ENCODE data around the gene FRMD6. TPM values are rescaled to one million over a fixed set of nuclear protein-coding genes. Genes with fewer than 3 reads are reported as not detected.
"Not testable (repeated sequence)": the region's sequence is repeated elsewhere in the genome, so short reads cannot be mapped to it uniquely, and the experiment has no call there.

Gene FRMD6
- total RNA-seq, 1 experiment from 2014 or later: 1.5 TPM

GRCh38 chr14:51626788-51627187 lies 24.9 kb upstream of the FRMD6 start:
- in situ Hi-C loops (cut with HindIII; ENCODE audit: low sequenced_read_pairs): no loop called here
- no peak for DNase-seq (ENCODE audit: low spot score)

- in situ Hi-C loops (cut with HindIII; ENCODE audit: low sequenced_read_pairs): no loop called here
- no peak for DNase-seq (ENCODE audit: low spot score)
Observed at GRCh38 chr14:51627313-51627712, 24.4 kb upstream of the FRMD6 start.

GRCh38 chr14:51628238-51628637 lies 23.5 kb upstream of the FRMD6 start:
- in situ Hi-C loops (cut with HindIII; ENCODE audit: low sequenced_read_pairs): no loop called here
- DNase-seq (ENCODE audit: low spot score): no peak

GRCh38 chr14:51630987-51631386 lies 20.7 kb upstream of the FRMD6 start:
- in situ Hi-C loops (cut with HindIII; ENCODE audit: low sequenced_read_pairs): no loop called here
- no peak for DNase-seq (ENCODE audit: low spot score)

- DNase-seq (ENCODE audit: low spot score); in situ Hi-C loops (cut with HindIII; ENCODE audit: low sequenced_read_pairs): not testable (repeated sequence)
Observed at GRCh38 chr14:51633298-51633697, 18.4 kb upstream of the FRMD6 start.

GRCh38 chr14:51636109-51636508 lies 15.6 kb upstream of the FRMD6 start:
- in situ Hi-C loops (cut with HindIII; ENCODE audit: low sequenced_read_pairs): no loop called here
- no peak for DNase-seq (ENCODE audit: low spot score)

- in situ Hi-C loops (cut with HindIII; ENCODE audit: low sequenced_read_pairs): no loop called here
- DNase-seq (ENCODE audit: low spot score): no peak
Observed at GRCh38 chr14:51638071-51638944, 13.4 kb upstream of the FRMD6 start.

- in situ Hi-C loops (cut with HindIII; ENCODE audit: low sequenced_read_pairs): no loop called here
- no peak for DNase-seq (ENCODE audit: low spot score)
Observed at GRCh38 chr14:51639668-51640316, 11.9 kb upstream of the FRMD6 start.

- no peak for DNase-seq (ENCODE audit: low spot score)
Observed at GRCh38 chr14:51643140-51643539, 8.6 kb upstream of the FRMD6 start.

GRCh38 chr14:51644217-51644933 lies 7.3 kb upstream of the FRMD6 start:
- in situ Hi-C loops (cut with HindIII; ENCODE audit: low sequenced_read_pairs): no loop called here

More at GRCh38 chr14:51643140-51643539, 8.6 kb upstream of the FRMD6 start:
- in situ Hi-C loops (cut with HindIII; ENCODE audit: low sequenced_read_pairs): no loop called here

GRCh38 chr14:51648296-51648695 lies 3.4 kb upstream of the FRMD6 start:
- DNase-seq (ENCODE audit: low spot score): peak; percentile 3
- in situ Hi-C loops (cut with HindIII; ENCODE audit: low sequenced_read_pairs): no loop called here

More at GRCh38 chr14:51644217-51644933, 7.3 kb upstream of the FRMD6 start:
- DNase-seq (ENCODE audit: low spot score): no peak

- in situ Hi-C loops (cut with HindIII; ENCODE audit: low sequenced_read_pairs): no loop called here
- peak; percentile 42 for DNase-seq (ENCODE audit: low spot score)
Observed at GRCh38 chr14:51650716-51651387, 858 bp upstream of the FRMD6 start.

- in situ Hi-C loops (cut with HindIII; ENCODE audit: low sequenced_read_pairs): no loop called here
- DNase-seq (ENCODE audit: low spot score): peak; percentile 60
Observed at GRCh38 chr14:51652168-51653078, 713 bp downstream of the FRMD6 start.

GRCh38 chr14:51653079-51653774 lies 1.5 kb downstream of the FRMD6 start:
- peak; percentile 52 for DNase-seq (ENCODE audit: low spot score)
- in situ Hi-C loops (cut with HindIII; ENCODE audit: low sequenced_read_pairs): no loop called here

GRCh38 chr14:51653775-51654532 lies 2.2 kb downstream of the FRMD6 start:
- no peak for DNase-seq (ENCODE audit: low spot score)
- in situ Hi-C loops (cut with HindIII; ENCODE audit: low sequenced_read_pairs): no loop called here

GRCh38 chr14:51654533-51654845 lies 2.8 kb downstream of the FRMD6 start:
- DNase-seq (ENCODE audit: low spot score): no peak
- in situ Hi-C loops (cut with HindIII; ENCODE audit: low sequenced_read_pairs): no loop called here

- in situ Hi-C loops (cut with HindIII; ENCODE audit: low sequenced_read_pairs): no loop called here
- no peak for DNase-seq (ENCODE audit: low spot score)
Observed at GRCh38 chr14:51657762-51658161, 6.1 kb downstream of the FRMD6 start.

All from G401 (cell line).